HG02571 (cell line): ENCODE results near the gene OR52B6.
"Not testable (repeated sequence)": the region's sequence is repeated elsewhere in the genome, so short reads cannot be mapped to it uniquely, and the experiment has no call there.

ENCODE experiments used
- ATAC-seq: cut with Tn5 transposase; IDR thresholded peaks from one replicate; pipeline ENCODE4 v1.9.1; 2021; ENCODE audit warnings: mild to moderate bottlenecking, moderate library complexity; ENCODE audit not compliant: unreplicated experiment

OR52B6 gene

GRCh38 chr11:5580577-5580976, at the start of gene OR52B6:
Gene OR52B6, plus strand, starts transcription at chr11:5580877. Its CDS starts 0 bp downstream, at chr11:5580877.
- no peak for ATAC-seq

- no peak for ATAC-seq
Measured at GRCh38 chr11:5531053-5531831, 49.4 kb upstream of the OR52B6 start.

GRCh38 chr11:5534046-5534445, 46.6 kb upstream of the OR52B6 start:
- ATAC-seq: no peak

- ATAC-seq: no peak
Measured at GRCh38 chr11:5536482-5536881, 44.2 kb upstream of the OR52B6 start.

GRCh38 chr11:5541427-5541826, 39.2 kb upstream of the OR52B6 start:
- no peak for ATAC-seq

- no peak for ATAC-seq
Measured at GRCh38 chr11:5546457-5546856, 34.2 kb upstream of the OR52B6 start.

- ATAC-seq: no peak
Measured at GRCh38 chr11:5547982-5548381, 32.7 kb upstream of the OR52B6 start.

DNA sequence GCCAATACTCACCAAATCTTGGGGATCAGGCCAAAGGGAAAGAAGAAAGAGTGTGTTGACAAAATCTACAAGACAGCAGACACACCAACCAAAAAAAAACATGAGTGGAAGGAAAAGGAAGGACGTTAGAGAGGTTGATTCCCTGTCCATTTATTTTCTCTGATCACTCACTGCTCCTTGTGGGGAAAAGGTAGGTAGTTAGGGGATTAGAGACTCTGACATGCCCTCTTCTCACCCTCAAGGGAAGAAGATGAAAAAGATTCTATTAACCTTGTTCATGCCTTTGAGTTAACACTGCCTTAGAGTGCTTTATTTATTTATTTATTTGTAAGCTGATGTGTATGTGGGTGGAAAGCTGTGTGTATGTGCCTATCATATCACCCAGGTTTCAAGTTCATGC, 32.2 kb upstream of the OR52B6 start, which contains the start of gene OR52H1:
Gene OR52H1 (minus strand): TSS at position 101 of the 400 bp plus-strand sequence. CDS start 3,035 bp downstream, outside the sequence.
- no peak for ATAC-seq

- ATAC-seq: peak; percentile 52
Measured at GRCh38 chr11:5550440-5551095, 30.1 kb upstream of the OR52B6 start.

DNA sequence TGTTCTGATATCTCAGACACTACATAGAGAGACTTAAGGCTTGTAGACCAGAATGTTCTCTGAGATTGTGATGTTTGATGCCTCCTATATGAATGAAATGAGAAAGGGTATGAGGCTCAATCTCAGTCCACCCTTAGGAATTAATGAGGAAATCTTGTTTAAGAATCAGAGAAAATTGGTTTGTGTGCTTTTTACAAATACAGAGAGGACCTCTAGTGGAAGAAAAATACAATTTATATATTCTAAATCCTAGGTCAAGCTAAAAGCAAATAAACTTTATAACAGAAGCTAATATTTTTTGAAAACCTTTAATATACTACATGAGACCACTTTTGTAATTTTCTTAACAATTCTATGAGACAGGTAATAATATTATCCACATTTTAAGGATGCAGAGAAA, 27.3 kb upstream of the OR52B6 start:
- no peak for ATAC-seq

- ATAC-seq: no peak
Measured at GRCh38 chr11:5556596-5557188, 24.0 kb upstream of the OR52B6 start.

GRCh38 chr11:5557751-5558150, 22.9 kb upstream of the OR52B6 start:
- no peak for ATAC-seq

DNA sequence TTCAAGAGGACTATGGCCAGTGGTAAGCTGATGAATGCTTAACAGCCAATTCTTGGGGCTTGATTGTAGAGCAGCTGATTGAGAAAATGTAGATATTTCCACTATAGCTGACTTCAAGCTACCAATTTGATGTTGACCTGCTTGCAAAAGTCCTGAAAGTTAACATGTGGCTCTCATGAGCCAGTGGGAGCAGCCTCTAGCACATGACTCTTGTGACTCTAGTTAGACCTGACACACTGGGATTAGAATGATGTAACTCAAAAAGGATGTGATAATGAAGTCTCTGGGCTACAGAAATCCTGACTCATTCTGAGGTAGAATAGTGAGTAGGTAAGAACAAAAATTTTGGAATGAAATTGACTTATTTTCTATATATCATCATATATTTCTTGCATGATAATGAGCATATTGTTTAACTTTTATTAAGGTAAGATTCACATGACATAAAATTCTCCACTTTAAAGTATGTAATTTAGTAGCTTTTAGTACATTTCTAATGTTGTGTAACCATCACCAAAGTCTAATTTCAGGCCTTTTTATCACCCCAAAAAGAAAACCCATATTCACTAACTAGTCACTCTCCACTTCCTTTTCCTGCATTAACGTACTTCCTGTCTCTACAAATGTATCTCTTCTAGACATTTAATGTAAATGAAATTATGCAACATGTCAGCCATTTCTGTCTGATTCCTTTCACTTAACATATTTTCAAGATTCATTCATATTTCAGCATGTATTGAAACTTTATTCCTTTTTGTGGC, 16.2 kb upstream of the OR52B6 start:
- ATAC-seq: no peak

- no peak for ATAC-seq
Measured at GRCh38 chr11:5574654-5575053, 6.0 kb upstream of the OR52B6 start.

DNA sequence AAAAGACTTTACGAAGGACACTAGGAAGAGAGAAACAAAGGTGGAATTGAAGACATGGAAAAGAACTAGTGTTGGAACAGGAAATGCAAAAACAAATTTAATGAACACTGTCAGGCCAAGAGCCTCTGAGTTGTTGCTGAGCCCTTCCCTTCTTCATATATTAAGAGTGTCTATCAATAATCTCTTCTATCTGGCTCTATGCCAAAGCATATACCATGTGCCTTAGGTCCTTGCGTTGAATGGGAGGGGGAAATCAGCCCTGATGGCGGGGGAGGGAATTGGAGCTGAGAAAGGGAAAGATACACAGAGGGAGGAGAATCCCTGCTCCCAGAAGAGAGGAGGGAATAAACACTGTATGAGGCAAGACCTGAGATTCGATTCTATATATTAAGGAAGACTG, 5.5 kb upstream of the OR52B6 start:
- no peak for ATAC-seq

DNA sequence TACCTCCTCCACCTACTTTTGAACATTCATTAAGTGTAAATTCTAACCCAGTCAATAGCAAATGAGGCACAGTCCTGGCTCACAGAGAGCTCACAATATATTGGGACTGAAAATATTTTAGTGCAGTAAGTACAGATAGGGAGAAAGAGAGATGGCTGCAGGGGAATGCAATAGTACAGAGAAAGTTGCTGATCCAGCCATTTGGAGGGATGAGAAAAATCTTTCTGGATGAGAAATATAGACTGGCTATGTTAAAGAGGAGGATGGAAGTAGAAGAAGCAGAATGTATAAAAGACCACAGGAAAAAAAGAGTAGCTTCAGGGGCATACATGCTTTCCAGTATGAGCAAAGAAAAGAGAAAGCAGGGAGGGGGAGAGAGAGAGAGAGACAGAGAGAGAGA, 3.6 kb upstream of the OR52B6 start:
- no peak for ATAC-seq

DNA sequence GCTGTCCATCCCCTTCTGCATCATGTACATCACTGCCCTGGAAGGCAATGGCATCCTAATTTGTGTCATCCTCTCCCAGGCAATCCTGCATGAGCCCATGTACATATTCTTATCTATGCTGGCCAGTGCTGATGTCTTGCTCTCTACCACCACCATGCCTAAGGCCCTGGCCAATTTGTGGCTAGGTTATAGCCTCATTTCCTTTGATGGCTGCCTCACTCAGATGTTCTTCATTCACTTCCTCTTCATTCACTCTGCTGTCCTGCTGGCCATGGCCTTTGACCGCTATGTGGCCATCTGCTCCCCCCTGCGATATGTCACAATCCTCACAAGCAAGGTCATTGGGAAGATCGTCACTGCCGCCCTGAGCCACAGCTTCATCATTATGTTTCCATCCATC, 337 bp downstream of the OR52B6 start:
- ATAC-seq: no peak

DNA sequence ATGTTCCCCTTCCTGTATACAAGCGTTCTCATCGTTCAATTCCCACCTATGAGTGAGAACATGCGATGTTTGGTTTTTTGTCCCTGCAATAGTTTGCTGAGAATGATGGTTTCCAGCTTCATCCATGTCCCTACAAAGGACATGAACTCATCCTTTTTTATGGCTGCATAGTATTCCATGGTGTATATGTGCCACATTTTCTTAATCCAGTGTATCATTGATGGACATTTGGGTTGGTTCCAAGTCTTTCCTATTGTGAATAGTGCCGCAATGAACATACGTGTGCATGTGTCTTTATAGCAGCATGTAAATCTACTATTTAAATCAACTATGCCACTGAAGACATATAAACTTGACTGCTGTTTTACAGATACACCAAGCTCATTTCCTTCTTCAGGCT, 3.8 kb downstream of the OR52B6 start:
- ATAC-seq: not testable (repeated sequence)

GRCh38 chr11:5589906-5590305, 9.2 kb downstream of the OR52B6 start:
- ATAC-seq: not testable (repeated sequence)

GRCh38 chr11:5591613-5592012, 10.9 kb downstream of the OR52B6 start:
- no peak for ATAC-seq

DNA sequence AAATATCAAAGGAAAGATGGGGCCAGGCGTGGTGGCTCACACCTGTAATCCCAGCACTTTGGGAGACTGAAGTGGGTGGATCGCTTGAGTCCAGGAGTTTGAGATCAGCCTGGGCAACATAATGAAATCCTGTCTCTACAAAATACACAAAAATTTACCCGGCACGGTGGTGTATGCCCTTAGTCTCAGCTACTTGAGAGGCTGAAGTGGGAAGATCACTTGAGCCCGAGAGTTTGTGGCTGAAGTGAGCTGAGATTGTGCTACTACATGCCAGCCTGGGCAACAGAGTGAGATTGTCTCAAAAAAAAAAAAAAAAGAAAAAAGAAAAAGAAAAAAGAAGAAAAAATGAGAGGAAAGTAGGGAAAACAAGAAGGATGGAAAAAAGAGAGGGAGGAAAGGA, 11.9 kb downstream of the OR52B6 start:
- ATAC-seq: no peak
